GM18508 (cell line): ENCODE measurements around the gene ZFHX3.

Experiments
- ATAC-seq: cut with Tn5 transposase; IDR thresholded peaks from one replicate; pipeline ENCODE4 v1.9.1; 2021; ENCODE audit warnings: moderate number of reproducible peaks; ENCODE audit not compliant: insufficient read depth, unreplicated experiment

The ZFHX3 gene

GRCh38 chr16:72818236-72818845 is 229.6 kb downstream of the ZFHX3 start:
- no peak for ATAC-seq

- peak; percentile 82 for ATAC-seq
These were observed 232.3 kb downstream of the ZFHX3 start for GRCh38 chr16:72815348-72816318.

- ATAC-seq: no peak
These were observed 233.7 kb downstream of the ZFHX3 start for GRCh38 chr16:72814226-72814625.

GRCh38 chr16:72812672-72813071 is 235.3 kb downstream of the ZFHX3 start:
- ATAC-seq: no peak

GRCh38 chr16:72811876-72812275 is 236.1 kb downstream of the ZFHX3 start:
- ATAC-seq: no peak

GRCh38 chr16:72811188-72811720 is 236.7 kb downstream of the ZFHX3 start:
- ATAC-seq: no peak

GRCh38 chr16:72810480-72810879 is 237.4 kb downstream of the ZFHX3 start:
- no peak for ATAC-seq

GRCh38 chr16:72809446-72809845 is 238.5 kb downstream of the ZFHX3 start:
- ATAC-seq: no peak

GRCh38 chr16:72808754-72809153 is 239.2 kb downstream of the ZFHX3 start:
- no peak for ATAC-seq

- ATAC-seq: no peak
These were observed 240.7 kb downstream of the ZFHX3 start for GRCh38 chr16:72807245-72807644.

GRCh38 chr16:72805486-72805885 is 242.4 kb downstream of the ZFHX3 start:
- no peak for ATAC-seq

GRCh38 chr16:72800524-72801161 is 247.3 kb downstream of the ZFHX3 start:
- no peak for ATAC-seq

- ATAC-seq: no peak
These were observed 249.7 kb downstream of the ZFHX3 start for GRCh38 chr16:72798264-72798663.

GRCh38 chr16:72797621-72798020 is 250.3 kb downstream of the ZFHX3 start:
- ATAC-seq: no peak

GRCh38 chr16:72796222-72796621 is 251.7 kb downstream of the ZFHX3 start:
- no peak for ATAC-seq

GRCh38 chr16:72794986-72795385 is 252.9 kb downstream of the ZFHX3 start:
- no peak for ATAC-seq

GRCh38 chr16:72794319-72794718 is 253.6 kb downstream of the ZFHX3 start:
- ATAC-seq: no peak

GRCh38 chr16:72793716-72794115 is 254.2 kb downstream of the ZFHX3 start:
- no peak for ATAC-seq

GRCh38 chr16:72793017-72793416 is 254.9 kb downstream of the ZFHX3 start:
- no peak for ATAC-seq

GRCh38 chr16:72791786-72792185 is 256.1 kb downstream of the ZFHX3 start:
- no peak for ATAC-seq

GRCh38 chr16:72789921-72790320 is 258.0 kb downstream of the ZFHX3 start:
- ATAC-seq: no peak
